Suprapubic skin (tissue), 3 donors: Measurements from ENCODE around the gene PLEKHH1.

Source experiments
- CTCF ChIP-seq, 2 donors: fragments of 200-600 bp in 1 of 2; fragments of 450-650 bp in 1 of 2; sonication (generic) in 1 of 2; IDR thresholded peaks; one replicate each; pipeline ENCODE4 v1.5.1; 2016 to 2019; ENCODE audit warnings: antibody characterized with exemption in 2 of 2, mild to moderate bottlenecking in 1 of 2, moderate library complexity in 1 of 2
- EP300 ChIP-seq: sonication (generic); formaldehyde crosslinking; IDR thresholded peaks from one replicate; pipeline ENCODE4 v1.6.1; 2017; ENCODE audit warnings: antibody characterized with exemption
- POLR2A ChIP-seq, 2 donors: fragments of 450-650 bp; IDR thresholded peaks; one replicate each; pipeline ENCODE4 v1.6.1; 2017; ENCODE audit warnings: antibody characterized with exemption in 2 of 2, mild to moderate bottlenecking in 2 of 2, moderate library complexity in 2 of 2

- no peak for TF ChIP-seq POLR2A (IDR thresholded peaks at IDR 0.05)
- no peak for TF ChIP-seq CTCF (IDR thresholded peaks at IDR 0.05)
- TF ChIP-seq EP300 = no peak
These were observed at the start of gene PLEKHH1 for GRCh38 chr14:67532998-67533753.
